H9 (cell line): Measurements from ENCODE around the gene PHLDA3. TPM values are rescaled to one million over a fixed set of nuclear protein-coding genes. Genes with fewer than 3 reads are reported as not detected.

Source experiments
- DNase-seq: peaks from one replicate; pipeline ENCODE4 v3.0.0-alpha.2; 2017
- H2AFZ ChIP-seq: one replicate; pipeline ENCODE4 v1.6.1; 2013; ENCODE audit warnings: mild to moderate bottlenecking, low read length, control low read depth, moderate library complexity
- H2AK5ac ChIP-seq: 2 replicates; pipeline ENCODE4 v1.6.1; 2013; ENCODE audit warnings: low read length, control low read depth, mixed read lengths; ENCODE audit not compliant: insufficient read length
- H2BK120ac ChIP-seq: one replicate; pipeline ENCODE4 v1.6.1; 2013; ENCODE audit warnings: low read depth, mild to moderate bottlenecking, low read length, control low read depth, inconsistent platforms; ENCODE audit not compliant: poor library complexity, severe bottlenecking
- H2BK12ac ChIP-seq: 2 replicates; pipeline ENCODE4 v1.6.1; 2013; ENCODE audit warnings: low read length, control low read depth, mixed read lengths, low read depth; ENCODE audit not compliant: insufficient read length
- H2BK15ac ChIP-seq: 2 replicates; pipeline ENCODE4 v1.6.1; 2013; ENCODE audit warnings: low read depth, low read length, control low read depth
- H2BK20ac ChIP-seq: one replicate; pipeline ENCODE4 v1.6.1; 2013; ENCODE audit warnings: low read depth, mild to moderate bottlenecking, low read length, control low read depth, inconsistent platforms; ENCODE audit not compliant: poor library complexity, severe bottlenecking
- H2BK5ac ChIP-seq: 2 replicates; pipeline ENCODE4 v1.6.1; 2013; ENCODE audit warnings: low read length, control low read depth, mixed read lengths; ENCODE audit not compliant: insufficient read length
- H3K14ac ChIP-seq: 2 replicates; pipeline ENCODE4 v1.6.1; 2013; ENCODE audit warnings: low read length, control low read depth; ENCODE audit not compliant: insufficient read depth
- H3K18ac ChIP-seq: 2 replicates; pipeline ENCODE4 v1.6.1; 2013; ENCODE audit warnings: low read depth, mild to moderate bottlenecking, mixed read lengths, low read length, control low read depth; ENCODE audit not compliant: insufficient read length
- H3K23ac ChIP-seq: 2 replicates; pipeline ENCODE4 v1.6.1; 2013; ENCODE audit warnings: low read length, control low read depth, mixed read lengths, low read depth; ENCODE audit not compliant: insufficient read length
- H3K23me2 ChIP-seq: 2 replicates; pipeline ENCODE4 v1.6.1; 2013; ENCODE audit warnings: low read depth, mild to moderate bottlenecking, mixed read lengths, low read length, control low read depth; ENCODE audit not compliant: insufficient read length, poor library complexity, severe bottlenecking
- H3K27ac ChIP-seq: 2 replicates; pipeline ENCODE4 v1.5.1; 2013; ENCODE audit warnings: low read length, control low read depth, mixed read lengths, low read depth; ENCODE audit not compliant: insufficient read length
- H3K27me3 ChIP-seq: 2 replicates; pipeline ENCODE4 v1.6.1; 2013; ENCODE audit warnings: low read length, control low read depth, inconsistent platforms; ENCODE audit not compliant: insufficient read depth
- H3K4ac ChIP-seq: 2 replicates; pipeline ENCODE4 v1.6.1; 2013; ENCODE audit warnings: low read depth, mild to moderate bottlenecking, control low read depth, inconsistent platforms, low read length, moderate library complexity
- H3K4me1 ChIP-seq: 2 replicates; pipeline ENCODE4 v1.6.1; 2013; ENCODE audit warnings: low read length, control low read depth, inconsistent platforms; ENCODE audit not compliant: insufficient read depth
- H3K4me2 ChIP-seq: 2 replicates; pipeline ENCODE4 v1.6.1; 2013; ENCODE audit warnings: low read length, control low read depth, mixed read lengths; ENCODE audit not compliant: insufficient read length, insufficient read depth
- H3K56ac ChIP-seq: 2 replicates; pipeline ENCODE4 v1.6.1; 2013; ENCODE audit warnings: low read depth, mild to moderate bottlenecking, mixed read lengths, low read length, control low read depth; ENCODE audit not compliant: insufficient read length
- H3K79me1 ChIP-seq: 2 replicates; pipeline ENCODE4 v1.6.1; 2013; ENCODE audit warnings: low read depth, mild to moderate bottlenecking, moderate library complexity, low read length, control low read depth, inconsistent platforms; ENCODE audit not compliant: insufficient read depth, poor library complexity, severe bottlenecking
- H3K79me2 ChIP-seq: 2 replicates; pipeline ENCODE4 v1.6.1; 2013; ENCODE audit warnings: low read length, control low read depth, inconsistent platforms; ENCODE audit not compliant: insufficient read depth
- H3K9ac ChIP-seq: 2 replicates; pipeline ENCODE4 v1.6.1; 2013; ENCODE audit warnings: low read length, control low read depth, mixed read lengths; ENCODE audit not compliant: insufficient read length; ENCODE audit errors: extremely low read depth
- H3K9me3 ChIP-seq: one replicate; pipeline ENCODE4 v1.6.1; 2013; ENCODE audit warnings: low read depth, low read length, inconsistent platforms; ENCODE audit not compliant: control insufficient read depth
- H3T11ph ChIP-seq: one replicate; pipeline ENCODE4 v1.6.1; 2013; ENCODE audit warnings: mild to moderate bottlenecking, low read length, control low read depth, inconsistent platforms
- H4K20me1 ChIP-seq: one replicate; pipeline ENCODE4 v1.6.1; 2013; ENCODE audit not compliant: control insufficient read depth, insufficient read length, insufficient read depth
- H4K5ac ChIP-seq: 2 replicates; pipeline ENCODE4 v1.6.1; 2013; ENCODE audit warnings: low read depth, mild to moderate bottlenecking, mixed read lengths, low read length, control low read depth; ENCODE audit not compliant: insufficient read length
- H4K8ac ChIP-seq: replicated peaks from 2 replicates; pipeline ENCODE4 v1.6.1; 2013; ENCODE audit warnings: low read length, control low read depth, mixed read lengths, low read depth; ENCODE audit not compliant: insufficient read length
- H4K91ac ChIP-seq: 2 replicates; pipeline ENCODE4 v1.6.1; 2013; ENCODE audit warnings: low read depth, mild to moderate bottlenecking, moderate library complexity, mixed read lengths, low read length, control low read depth; ENCODE audit not compliant: insufficient read length
- H3K27ac Mint-ChIP-seq, 3 experiments: 2 replicates in 2 of 3; 3 replicates in 1 of 3; pipeline ENCODE4 v1.8.0; 2020 to 2021; ENCODE audit warnings: mixed read lengths in 3 of 3, mild to moderate bottlenecking in 1 of 3, moderate library complexity in 1 of 3
- H3K27me3 Mint-ChIP-seq: 2 replicates; pipeline ENCODE4 v1.8.0; 2021; ENCODE audit warnings: low read depth, mild to moderate bottlenecking, moderate library complexity, mixed read lengths
- H3K36me3 Mint-ChIP-seq, 3 experiments: 2 replicates in 2 of 3; 3 replicates in 1 of 3; pipeline ENCODE4 v1.8.0; 2020 to 2021; ENCODE audit warnings: low read depth in 3 of 3, mixed read lengths in 3 of 3; ENCODE audit not compliant: insufficient read depth in 1 of 3
- H3K4me1 Mint-ChIP-seq, 2 experiments: 2 replicates each; pipeline ENCODE4 v1.8.0; 2020; ENCODE audit warnings: mixed read lengths in 2 of 2
- H3K4me3 Mint-ChIP-seq, 2 experiments: 2 replicates in 1 of 2; 3 replicates in 1 of 2; pipeline ENCODE4 v1.8.0; 2020 to 2021; ENCODE audit warnings: mild to moderate bottlenecking in 2 of 2, mixed read lengths in 2 of 2, moderate library complexity in 1 of 2
- H3K9me3 Mint-ChIP-seq, 2 experiments: 2 replicates in 1 of 2; 3 replicates in 1 of 2; pipeline ENCODE4 v1.8.0; 2020; ENCODE audit warnings: mild to moderate bottlenecking in 2 of 2, mixed read lengths in 2 of 2, moderate library complexity in 1 of 2
- CTCF ChIP-seq: fragments of 200-600 bp; sonication (generic); conservative IDR thresholded peaks from 3 replicates; pipeline ENCODE4 v1.8.0; 2021; ENCODE audit warnings: antibody characterized with exemption, mild to moderate bottlenecking
- WGBS: extraction: QIAGEN DNeasy Blood & Tissue Kit; methylation state at CpG from one replicate; pipeline ENCODE4 v1.1.7; 2013; ENCODE audit warnings: missing lambda C conversion rate, low lambda C conversion rate, mixed read lengths; ENCODE audit not compliant: insufficient read length; ENCODE audit errors: extremely low coverage; 5-methylcytosine and 5-hydroxymethylcytosine counted together
- total RNA-seq: library from RNA; stranded (reverse); gene quantifications from 2 replicates; pipeline ENCODE4 v1.2.1, GENCODE V29; 2021

Gene PHLDA3
- total RNA-seq, 1 experiment from 2014 or later, result 53.9 TPM

- H2BK120ac ChIP-seq, result no peak overlapping the region
- no peak overlapping the region for H3K27ac ChIP-seq
- no peak overlapping the region for H2BK15ac ChIP-seq
- H3K18ac ChIP-seq, result no peak overlapping the region
- H2AFZ ChIP-seq, result no peak overlapping the region
- Mint-ChIP-seq H3K27ac (peak overlapping the region in 1 of 3 experiments; percentile 4; a peak in 1 of 7 replicates), H3K4me1 (peaks cover 21 to 29% of the 10 kb centered on the region in 2 experiments), H3K9me3 (no peaks in the 10 kb centered on the region; a peak in 2 of 5 replicates), H3K27me3 (peaks cover 10% of the 10 kb centered on the region), H3K36me3 (no peaks in the 10 kb centered on the region), H3K4me3 (no peak overlapping the region)
- no peak overlapping the region for H4K8ac ChIP-seq
- no peak overlapping the region for H4K5ac ChIP-seq
- no peaks in the 10 kb centered on the region for H3K9me3 ChIP-seq
- no peak overlapping the region for H3K14ac ChIP-seq
- TF ChIP-seq CTCF, result no peak
- H3K9ac ChIP-seq, result no peak overlapping the region
- H3K79me1 ChIP-seq, result no peaks in the 10 kb centered on the region
- no peaks in the 10 kb centered on the region for H4K20me1 ChIP-seq
- no peak overlapping the region for H2BK12ac ChIP-seq
- H3K27me3 ChIP-seq, result no peaks in the 10 kb centered on the region
- DNase-seq, result no peak
- H3K4me1 ChIP-seq, result peaks cover 2% of the 10 kb centered on the region; the same call in 1 of the 2 replicates
- H2BK20ac ChIP-seq, result no peak overlapping the region
- H2BK5ac ChIP-seq, result no peak overlapping the region
- no peak overlapping the region for H3K23ac ChIP-seq
- H3K4ac ChIP-seq, result no peak overlapping the region
- H3K23me2 ChIP-seq, result peaks cover 16% of the 10 kb centered on the region
- H3K79me2 ChIP-seq, result no peaks in the 10 kb centered on the region
- no peak overlapping the region for H3K4me2 ChIP-seq
- no peak overlapping the region for H3T11ph ChIP-seq
- H4K91ac ChIP-seq, result no peak overlapping the region
- no CpG with 5 or more reads among the region's 4 CpGs for WGBS
- H3K56ac ChIP-seq, result no peak overlapping the region
- no peak overlapping the region for H2AK5ac ChIP-seq
These were observed 14.5 kb upstream of the PHLDA3 start for GRCh38 chr1:201483373-201483949.
